HG03457 (cell line): ENCODE measurements around the gene SDS.
A peak's percentile ranks its signal among the peaks of the same experiment; 100 is the strongest.
"Not testable (repeated sequence)": the region's sequence is repeated elsewhere in the genome, so short reads cannot be mapped to it uniquely, and the experiment has no call there.

Experiments used
- ATAC-seq: cut with Tn5 transposase; IDR thresholded peaks from one replicate; pipeline ENCODE4 v1.9.1; 2021; ENCODE audit warnings: moderate number of reproducible peaks; ENCODE audit not compliant: unreplicated experiment

The SDS gene

DNA sequence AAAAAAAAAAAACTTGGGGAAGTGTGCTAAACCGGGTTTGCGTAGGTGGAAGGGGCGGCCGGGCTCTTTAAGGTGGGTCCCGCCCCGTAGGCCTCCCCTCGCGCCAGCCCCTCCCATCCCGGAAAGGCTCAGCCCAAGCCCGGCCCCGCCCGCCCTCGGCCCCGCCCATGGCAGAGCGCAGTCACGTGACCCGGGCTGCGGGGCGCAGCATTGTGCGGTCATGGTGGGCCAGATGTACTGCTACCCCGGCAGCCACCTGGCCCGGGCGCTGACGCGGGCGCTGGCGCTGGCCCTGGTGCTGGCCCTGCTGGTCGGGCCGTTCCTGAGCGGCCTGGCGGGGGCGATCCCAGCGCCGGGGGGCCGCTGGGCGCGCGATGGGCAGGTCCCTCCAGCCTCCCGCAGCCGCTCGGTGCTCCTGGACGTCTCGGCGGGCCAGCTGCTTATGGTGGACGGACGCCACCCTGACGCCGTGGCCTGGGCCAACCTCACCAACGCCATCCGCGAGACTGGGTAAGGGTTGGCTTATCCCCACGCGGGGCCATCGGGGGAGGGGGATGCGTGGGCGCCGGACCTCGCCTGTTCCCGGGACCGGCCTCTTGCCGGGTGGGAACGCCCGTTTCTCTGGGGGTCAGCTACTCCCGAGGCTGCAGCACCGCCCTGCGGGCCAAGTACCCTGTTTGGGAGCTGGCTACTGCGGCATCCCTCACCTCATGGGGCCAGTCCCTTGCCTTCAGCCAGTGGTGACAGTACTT, 45.1 kb downstream of the SDS start, which contains the start of gene PLBD2:
PLBD2 (plus strand) TSS at position 207 of the 752 bp plus-strand sequence; CDS start at position 221, 14 bp downstream.
- peak; percentile 90 for ATAC-seq

DNA sequence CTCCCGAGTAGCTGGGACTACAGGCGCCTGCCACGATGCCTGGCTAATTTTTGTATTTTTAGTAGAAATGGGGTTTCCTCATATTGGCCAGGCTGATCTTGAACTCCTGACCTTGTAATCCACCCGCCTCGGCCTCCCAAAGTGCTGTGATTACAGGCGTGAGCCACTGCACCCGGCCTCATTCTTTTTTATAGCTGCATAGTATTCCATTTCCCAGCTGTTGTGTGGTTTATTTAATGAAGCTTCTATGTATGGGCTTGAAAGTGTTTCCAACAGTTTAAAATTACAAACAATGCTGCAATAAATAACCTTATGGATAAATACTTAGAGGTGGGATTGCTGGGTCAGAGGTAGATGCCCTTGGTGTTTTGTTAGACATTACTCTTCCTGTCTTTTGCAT, 49.5 kb downstream of the SDS start:
- ATAC-seq, result not testable (repeated sequence)

DNA sequence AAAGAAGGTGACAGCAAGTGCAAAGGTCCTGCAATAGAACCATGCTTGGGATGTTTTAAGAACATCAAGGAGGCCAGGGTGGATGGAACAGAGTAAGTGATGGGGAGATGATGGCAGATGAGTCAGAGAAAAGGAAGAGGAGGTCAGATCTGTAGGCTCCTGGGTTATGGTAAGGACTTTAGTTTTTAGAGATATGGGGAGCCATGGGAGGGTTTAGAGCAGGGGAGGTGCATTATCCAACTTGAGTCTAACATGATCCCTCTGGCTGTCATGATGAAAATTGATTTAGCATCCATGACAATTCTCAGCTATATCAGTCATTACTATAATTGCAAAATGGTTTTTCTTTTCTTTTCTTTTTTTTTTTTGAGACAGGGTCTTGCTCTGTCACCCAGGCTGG, 52.6 kb downstream of the SDS start:
- ATAC-seq, result no peak

DNA sequence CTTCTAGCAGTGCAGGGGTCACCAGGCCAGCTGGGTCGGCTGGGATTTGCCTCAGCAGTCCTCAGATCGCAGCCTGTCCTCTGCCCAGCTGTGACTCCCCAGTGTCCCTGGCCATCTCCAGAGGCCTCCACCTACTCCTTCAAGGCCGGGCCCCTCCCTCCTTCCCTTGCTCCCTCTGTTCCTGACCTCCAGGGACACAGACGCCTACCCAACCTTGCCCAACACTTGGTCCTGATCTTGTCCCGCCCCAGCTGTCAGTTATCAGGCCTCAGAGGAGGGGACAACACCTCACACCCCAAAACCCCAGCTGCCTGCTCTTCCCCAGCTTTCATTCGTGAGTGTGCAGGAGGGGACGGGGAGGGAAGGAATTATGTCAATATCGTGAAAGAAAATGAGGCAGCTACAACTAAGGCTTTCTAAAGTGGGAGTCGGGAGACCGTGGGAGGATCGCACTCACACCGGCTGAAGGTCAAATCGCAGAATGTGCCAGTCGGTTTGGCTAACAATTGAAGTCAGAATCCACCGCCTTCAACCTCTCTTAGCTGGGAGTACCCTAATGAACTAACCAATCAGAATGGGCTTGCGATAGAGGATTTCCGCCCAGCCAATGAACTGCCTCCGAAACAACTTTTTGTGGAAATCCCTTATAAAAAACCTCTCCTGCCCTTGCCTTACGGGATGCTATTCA, 54.7 kb downstream of the SDS start:
- ATAC-seq, result no peak

DNA sequence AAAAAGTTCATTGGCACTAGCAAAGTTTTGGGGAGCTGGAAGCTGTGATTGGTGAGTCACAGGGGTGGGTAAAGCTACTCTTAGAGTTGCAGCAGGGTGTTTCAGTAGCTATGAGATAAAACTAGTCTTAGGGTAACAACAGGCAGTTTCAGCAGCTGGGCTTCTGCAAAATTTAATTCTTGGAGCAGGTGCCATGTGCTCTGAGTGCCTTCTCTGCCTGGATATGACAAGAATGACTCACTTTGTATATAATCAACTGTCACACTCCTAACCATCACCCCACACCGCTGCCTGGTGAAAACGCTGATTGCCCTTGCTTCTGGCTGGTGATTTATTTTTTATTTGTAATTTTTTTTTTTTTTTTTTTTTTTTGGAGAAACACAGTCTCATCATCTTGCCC, 55.8 kb downstream of the SDS start:
- ATAC-seq, result no peak

GRCh38 chr12:113347107-113347506, 56.6 kb downstream of the SDS start:
- ATAC-seq, result no peak

DNA sequence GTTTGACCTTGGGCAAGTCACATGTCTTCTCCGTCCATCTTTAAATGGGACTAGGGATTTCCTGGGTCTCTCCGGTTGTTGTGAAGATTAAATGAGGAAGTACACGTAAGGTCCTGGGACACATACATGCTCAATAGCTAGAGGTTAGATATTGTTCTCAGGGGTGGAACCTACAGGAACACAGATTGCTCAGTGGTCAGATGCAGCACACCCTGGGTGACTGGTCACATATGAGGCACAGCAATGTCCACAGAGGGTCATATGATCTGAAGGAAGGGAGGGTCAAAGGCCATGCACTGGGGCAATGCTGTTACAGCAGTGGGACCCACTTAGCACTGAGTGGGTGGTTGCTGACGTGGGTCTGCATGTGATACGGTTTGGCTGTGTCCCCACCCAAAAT, 57.3 kb downstream of the SDS start:
- ATAC-seq, result no peak

GRCh38 chr12:113345318-113345717, 58.4 kb downstream of the SDS start:
- no peak for ATAC-seq
